HG03060 (cell line): ENCODE data around the gene VAV2.

Experiments
- ATAC-seq: cut with Tn5 transposase; IDR thresholded peaks from one replicate; pipeline ENCODE4 v1.9.1; 2021; ENCODE audit warnings: low read depth, moderate number of reproducible peaks; ENCODE audit not compliant: unreplicated experiment

Gene VAV2, protein sequence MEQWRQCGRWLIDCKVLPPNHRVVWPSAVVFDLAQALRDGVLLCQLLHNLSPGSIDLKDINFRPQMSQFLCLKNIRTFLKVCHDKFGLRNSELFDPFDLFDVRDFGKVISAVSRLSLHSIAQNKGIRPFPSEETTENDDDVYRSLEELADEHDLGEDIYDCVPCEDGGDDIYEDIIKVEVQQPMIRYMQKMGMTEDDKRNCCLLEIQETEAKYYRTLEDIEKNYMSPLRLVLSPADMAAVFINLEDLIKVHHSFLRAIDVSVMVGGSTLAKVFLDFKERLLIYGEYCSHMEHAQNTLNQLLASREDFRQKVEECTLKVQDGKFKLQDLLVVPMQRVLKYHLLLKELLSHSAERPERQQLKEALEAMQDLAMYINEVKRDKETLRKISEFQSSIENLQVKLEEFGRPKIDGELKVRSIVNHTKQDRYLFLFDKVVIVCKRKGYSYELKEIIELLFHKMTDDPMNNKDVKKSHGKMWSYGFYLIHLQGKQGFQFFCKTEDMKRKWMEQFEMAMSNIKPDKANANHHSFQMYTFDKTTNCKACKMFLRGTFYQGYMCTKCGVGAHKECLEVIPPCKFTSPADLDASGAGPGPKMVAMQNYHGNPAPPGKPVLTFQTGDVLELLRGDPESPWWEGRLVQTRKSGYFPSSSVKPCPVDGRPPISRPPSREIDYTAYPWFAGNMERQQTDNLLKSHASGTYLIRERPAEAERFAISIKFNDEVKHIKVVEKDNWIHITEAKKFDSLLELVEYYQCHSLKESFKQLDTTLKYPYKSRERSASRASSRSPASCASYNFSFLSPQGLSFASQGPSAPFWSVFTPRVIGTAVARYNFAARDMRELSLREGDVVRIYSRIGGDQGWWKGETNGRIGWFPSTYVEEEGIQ

DNA sequence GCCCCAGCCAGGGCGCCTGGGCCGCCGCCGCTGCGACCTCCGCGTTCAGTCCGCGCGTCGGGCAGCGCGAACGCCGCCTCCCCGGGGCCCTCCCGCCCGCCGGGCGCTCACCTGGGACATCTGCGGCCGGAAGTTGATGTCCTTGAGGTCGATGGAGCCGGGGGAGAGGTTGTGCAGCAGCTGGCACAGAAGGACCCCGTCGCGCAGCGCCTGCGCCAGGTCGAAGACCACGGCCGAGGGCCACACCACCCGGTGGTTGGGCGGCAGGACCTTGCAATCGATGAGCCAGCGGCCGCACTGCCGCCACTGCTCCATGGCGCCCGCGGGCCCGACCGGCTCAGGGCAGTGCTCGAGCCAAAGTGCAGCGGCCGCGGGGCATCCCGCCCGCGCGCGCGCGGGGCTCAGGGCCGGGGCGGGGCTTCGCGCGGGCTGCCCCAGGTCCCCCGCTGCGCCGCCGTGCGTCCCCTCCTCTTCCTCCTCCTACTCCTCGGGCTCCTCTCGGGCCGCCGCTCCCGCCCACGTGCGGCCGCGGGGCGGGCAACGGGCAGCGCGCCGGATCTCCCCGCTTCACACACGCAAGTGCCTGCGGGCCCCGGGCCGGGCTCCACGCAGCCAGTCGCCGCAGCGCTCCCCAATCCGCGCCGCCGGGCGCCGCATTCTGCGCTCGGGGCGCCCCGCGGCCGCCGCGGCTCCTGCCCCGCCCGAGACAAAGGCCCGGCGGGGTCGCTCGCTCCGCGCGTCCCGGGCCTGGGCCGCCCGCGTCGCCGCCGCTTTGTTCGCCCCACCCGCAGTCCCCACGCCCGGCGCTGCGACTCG lies at the start of gene VAV2:
Gene VAV2 (minus strand): TSS at position 361 of the 816 bp plus-strand sequence. CDS start 46 bp downstream, at position 315.
- no peak for ATAC-seq

DNA sequence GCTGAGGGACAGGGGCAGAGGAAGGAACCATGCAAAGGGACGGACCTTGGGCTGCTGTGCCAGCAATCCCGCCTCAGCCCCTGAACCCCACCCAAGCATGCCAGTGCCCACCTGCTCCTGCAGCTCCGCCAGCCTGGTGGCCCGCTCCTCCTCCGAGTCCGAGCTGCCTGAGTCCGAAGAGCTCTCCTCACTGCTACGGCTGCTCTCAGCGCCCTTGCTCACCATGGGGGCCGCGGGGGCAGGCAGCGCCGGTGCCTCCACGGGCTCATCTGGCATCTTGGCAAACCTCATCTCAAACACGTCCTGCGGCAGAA lies 49.5 kb upstream of the VAV2 start:
- ATAC-seq = no peak

DNA sequence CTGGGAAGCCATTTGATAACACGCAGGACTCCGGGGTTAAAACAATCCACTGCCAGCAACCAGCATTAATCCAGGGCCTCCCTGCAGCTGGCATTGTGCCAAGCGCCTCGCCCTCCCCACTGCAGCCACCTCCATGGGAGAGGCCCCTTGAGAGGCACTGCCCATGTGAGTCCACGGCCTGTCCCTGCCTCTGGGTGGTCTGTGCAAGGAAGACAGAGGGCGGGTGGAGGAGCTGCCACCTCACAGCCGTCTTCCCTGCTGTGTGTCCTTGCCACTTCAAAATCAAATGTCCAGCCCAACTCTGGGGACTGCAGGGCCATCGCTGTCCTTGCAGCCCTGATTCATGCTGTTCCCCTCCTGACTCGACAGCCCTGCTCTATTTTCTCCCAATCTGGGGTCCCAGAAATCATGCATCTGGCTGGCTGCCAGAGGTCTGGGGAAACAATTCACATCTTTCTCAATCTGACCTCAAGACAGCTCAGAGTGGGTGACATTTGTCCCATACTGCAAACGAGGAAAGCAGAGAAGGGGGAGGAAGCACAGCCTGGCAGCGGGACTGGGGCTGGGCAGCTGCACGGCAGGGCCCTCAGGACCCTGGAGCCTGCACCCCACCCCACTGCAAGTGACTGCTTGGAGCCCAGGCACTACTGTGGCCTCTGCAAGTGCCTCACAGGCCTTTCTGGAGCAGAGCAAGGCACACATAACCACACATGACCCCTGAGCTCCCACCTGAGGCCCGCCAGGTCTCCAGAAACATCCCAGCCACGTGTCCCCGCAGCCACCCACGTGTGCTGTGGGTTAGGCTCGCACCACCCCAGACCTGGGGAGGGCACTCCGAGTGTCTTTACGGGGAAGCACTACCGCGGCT lies 48.9 kb upstream of the VAV2 start:
- ATAC-seq = no peak

DNA sequence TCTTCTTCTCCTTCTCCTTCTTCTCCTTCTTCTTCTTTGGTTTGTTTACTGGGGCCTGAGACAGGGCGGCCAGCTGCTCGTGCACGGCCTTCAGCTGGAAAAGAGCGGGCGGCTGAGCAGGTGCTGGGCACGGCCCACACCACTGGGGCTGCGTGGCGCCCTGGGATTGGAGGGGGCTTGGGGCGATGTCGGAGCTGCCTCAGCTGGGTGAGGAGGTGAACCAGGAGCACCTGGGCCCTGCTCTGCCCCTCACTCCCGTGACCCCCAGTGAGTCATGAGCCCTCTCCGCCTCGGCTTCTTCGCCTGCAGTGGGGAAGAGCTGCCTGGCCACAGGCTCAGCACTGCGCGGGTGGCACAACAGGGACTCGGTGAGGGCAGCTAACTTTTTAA lies 48.0 kb upstream of the VAV2 start:
- ATAC-seq = no peak

DNA sequence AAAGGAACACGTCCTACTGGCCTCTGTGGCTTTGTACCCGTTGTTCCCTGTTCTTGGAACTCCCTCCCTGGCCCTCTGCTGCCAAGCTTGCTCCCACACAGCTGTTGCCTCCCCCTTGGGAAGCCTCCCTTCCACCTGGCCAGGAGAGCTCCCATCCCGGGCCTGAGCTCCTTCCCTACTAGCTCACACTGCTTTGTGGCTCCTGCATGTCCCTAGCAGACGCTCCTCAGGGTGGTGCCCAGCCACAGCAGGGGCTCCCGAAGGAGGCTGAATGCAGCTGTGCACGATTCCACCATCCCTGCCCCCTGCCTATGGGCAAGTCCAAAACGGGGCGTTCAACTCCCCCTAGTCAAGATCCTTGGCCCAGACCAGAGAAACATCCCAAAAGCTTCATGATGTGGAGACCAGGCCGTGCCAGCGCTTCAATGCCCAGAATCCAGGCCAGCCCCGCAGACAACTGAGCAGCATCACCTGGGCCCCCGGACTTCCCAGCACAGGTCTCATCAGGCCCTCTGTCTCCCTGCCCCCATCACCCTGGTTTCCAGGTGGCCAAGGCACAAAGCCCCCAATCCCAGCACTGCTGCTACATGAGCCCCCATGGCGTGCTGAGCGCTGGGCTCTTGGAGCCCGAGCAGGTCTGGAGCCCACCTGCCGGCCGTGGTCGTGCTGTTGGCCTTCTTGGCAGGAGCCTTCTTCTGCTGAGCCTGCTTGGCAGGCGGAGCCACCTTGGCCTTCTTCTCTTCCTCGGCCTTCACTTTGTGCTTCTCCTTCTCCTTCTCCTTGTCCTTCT lies 47.5 kb upstream of the VAV2 start:
- ATAC-seq = no peak

DNA sequence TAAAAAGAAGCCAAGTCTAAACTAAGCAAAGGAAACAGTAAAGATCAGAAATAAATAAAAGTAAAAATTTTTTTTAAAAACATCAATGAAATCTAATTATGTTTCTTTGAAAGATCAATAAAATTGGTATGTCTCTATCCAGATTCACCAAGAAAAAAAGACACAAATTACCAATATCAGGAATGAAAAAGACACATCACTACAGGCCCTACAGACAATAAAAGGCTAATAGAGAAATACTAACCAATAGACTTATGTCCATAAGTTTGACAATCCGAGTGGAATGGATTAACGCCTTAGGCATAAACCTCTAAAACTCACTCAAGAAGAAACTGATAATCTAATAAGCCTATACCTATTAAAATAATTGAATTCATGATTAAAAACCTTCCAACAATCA lies 45.5 kb upstream of the VAV2 start:
- no peak for ATAC-seq

DNA sequence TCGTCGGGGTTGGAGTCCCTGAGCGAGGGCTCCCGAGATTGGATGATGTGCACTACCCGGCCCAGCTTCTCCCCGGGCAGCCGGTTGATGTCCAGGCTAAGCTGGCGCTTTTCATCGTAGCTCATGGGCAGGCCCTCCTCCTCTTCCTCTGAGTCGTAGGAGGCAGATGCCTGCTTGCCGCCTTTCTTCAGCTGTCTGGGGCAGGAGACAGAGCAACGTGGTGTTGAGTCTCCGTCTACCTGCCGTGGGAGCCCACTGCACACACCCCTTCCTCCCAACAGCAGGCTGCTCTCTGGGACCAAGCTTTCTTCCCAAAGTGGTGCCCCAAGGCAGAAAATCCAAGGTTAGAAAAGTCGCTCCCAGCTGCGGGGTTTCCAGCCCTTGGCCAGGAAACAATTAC lies 44.0 kb upstream of the VAV2 start:
- no peak for ATAC-seq

DNA sequence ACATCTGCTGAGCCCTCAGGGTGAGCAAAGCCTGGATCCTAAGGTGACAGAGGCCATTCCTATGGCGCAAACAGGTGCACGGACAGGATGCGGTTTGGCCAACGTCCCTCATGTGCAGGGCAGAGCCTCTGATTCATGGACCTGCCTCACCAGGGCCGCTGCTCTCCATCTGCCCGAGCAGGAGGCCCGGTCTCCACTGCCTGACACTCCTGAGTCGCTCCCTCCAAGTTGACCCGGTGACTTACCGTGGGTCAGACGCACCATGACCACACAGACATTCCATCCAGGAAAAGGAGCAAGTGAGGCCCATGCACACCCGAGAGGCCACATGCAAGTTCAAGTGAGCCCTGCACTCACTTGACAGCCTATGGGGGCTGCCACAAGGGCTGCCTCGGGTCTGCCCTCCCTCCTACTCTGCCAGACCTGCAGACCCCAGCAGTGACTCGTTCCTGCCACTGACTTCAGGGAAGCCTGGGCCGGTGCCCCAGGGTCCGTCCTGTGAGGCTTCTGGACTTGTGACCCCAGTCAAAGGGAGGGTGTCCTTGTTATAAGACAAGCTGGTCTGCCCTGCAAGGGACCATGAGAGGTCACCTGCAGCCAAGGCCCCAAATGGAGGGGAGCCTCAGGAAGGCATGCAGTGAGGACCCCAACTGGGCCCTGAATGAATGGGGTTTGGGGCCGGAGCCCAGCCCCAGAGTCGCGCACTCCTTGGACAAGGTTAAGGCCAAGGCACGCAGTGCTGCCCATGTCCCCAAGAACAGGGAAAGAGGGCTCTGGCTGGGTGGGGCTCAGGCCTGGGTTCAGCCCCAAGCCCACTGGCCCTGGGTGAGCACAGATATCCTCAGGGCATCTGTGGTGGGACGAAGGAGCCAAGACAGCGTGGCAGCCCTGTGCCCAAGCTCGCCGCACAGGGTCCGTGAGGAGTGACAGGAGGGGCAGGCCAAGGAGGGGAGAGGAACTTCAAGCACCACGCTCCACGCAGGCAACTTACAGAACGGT lies 43.2 kb upstream of the VAV2 start:
- no peak for ATAC-seq

DNA sequence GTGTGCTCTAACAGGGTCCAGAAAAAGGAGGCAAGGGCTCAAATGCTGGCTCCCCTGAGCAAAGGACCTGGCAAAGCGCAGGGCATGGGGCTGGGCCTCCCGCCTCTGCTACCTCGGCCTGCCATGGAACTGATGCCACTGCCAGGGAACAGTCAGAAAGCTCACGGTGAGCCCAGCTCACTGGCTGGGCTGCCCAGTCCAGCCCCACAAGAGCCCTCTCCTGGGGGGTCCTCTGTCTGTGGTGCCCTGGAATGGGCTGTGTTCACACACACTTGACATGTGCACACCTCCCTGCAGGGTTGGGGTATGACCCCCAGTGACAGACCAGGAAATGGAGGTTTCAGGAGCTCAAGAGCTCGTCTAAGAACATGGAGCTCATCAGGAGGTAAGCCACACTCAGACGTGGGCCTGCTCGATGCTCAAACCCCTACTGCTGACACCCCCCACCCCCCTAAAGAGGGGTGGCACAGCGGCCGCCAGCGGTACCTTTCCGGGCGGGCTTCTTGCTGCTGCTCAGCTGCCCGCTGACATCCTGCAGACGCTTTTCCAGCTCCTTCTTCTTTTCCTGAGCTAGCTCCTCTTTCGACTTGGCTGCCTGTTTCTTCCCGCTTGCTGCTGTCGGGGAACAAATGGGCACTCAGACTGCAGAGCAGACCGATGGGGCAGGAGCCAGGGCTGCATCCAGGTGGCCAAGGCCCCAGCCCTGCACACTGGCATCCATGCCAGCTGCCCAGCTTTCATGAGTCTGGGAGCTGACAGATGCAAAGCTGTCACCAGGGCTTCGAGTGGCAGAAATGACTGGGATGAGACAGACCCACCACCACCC lies 42.3 kb upstream of the VAV2 start:
- no peak for ATAC-seq

DNA sequence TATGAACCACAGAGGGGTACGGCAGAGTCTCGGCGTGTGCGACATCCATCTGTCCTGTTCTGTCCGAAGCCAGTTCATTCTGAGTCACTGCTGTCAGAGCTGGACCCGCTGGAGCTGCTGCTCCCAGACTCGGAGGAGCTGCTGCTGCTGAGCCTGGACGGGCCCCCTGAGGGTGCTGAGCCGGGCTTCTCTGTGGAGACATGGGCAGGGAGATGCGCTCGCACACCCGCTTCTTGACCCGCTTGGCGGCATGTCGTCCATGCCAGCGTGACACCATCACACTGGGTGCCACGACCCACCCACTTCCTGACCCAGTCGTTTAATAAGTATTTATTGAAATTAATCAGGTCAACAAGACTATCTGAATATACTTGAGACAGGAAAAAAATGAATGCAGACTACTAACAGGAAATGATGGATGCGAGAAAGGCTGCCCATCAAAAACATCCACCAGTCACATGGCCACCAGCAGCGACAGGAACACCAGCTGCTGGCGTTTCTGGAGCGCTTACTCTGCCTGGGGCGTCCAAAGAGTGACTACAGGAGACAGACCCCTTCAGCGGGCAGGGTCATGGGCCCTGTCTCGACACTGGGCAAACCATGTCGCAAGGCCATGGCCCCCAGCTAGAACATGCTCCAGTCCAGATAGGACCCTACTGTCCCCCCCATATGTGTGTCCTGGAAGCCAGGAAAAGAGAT lies 41.5 kb upstream of the VAV2 start:
- ATAC-seq = no peak

DNA sequence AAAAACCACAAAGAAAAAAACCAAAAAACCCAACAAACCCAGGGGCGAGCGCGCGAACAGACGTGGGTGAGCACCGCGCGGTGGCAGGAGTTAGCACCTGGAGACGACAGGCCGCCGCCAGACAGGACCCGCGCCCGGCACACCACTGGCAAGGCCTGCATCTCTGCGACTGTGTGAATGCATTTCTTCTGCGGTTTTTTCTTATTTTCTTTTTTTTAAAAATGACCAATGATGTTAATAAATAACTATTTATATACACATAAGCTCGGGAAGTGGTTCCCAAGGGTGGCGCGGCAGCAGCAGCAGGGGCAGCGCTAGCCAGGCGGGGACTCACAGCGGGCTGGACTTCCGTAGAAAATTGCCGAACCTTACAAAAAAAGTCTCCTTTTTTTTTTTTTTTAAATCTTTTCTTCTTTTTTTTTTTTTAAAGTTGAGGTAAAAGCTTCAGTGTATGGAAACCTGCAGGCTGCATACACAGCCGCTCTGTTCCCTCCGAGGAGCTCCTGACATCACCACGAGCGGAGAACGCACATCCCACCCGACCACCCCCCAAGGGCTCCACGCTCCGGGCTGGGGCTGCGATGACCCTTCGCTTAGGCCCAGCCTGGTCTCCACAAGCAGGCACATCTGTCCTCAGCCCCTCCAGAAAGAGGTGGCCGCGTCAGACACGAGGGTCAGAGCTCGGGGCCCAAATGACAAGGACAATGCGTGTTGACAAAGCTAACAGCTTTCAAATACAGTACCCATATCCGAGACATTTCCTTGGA lies 40.5 kb upstream of the VAV2 start:
- ATAC-seq = no peak

DNA sequence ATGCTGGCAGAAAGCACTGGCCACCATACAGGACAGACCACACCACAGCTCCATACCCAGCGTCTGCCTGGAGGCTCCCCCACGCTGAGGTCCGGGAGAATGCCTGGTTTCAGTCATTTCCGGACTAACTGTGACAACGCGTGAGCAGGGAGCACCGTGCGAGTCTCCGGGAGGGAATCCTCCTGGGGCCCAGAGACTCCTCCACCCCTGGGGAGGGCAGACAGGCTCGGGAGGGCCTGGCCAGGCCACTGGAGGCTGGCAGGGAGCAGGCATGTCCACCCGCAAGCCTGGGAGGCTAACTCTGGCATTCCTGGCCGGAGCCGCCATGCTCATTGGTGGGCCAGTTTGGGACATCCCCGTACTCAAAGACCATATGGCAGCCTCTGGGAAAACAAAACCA lies 39.7 kb upstream of the VAV2 start:
- ATAC-seq = no peak

DNA sequence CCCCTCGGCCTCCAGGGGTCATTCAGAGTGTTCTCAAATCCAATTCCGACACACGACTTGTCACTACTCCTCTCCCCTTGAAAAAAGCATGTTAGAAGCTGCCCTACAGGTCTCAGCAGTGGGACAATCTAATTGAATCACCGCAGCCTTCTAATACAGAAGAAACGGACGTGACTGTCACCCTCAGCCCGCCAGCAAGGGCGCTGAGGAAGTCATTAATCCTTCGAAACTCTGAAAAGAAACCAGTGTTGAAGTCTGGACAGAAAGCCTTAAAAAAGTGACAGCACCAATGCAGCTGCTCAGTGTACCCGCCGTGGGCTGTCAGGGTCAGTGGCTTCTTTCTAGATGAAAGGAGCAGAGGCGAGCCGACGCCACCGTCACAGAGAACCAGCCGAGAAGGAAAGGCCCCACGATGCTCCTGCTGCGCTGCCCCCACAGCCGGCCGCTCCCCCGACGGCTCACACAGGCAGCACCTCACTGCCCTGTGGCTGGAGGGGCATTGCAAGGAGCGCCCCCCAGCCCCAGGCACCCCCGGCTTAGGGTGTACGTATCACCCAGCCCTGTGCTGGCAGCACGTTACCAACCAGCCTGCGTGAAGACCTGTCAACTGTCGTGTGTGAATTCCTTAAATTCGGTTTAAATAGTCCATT lies 38.8 kb upstream of the VAV2 start:
- ATAC-seq = no peak

DNA sequence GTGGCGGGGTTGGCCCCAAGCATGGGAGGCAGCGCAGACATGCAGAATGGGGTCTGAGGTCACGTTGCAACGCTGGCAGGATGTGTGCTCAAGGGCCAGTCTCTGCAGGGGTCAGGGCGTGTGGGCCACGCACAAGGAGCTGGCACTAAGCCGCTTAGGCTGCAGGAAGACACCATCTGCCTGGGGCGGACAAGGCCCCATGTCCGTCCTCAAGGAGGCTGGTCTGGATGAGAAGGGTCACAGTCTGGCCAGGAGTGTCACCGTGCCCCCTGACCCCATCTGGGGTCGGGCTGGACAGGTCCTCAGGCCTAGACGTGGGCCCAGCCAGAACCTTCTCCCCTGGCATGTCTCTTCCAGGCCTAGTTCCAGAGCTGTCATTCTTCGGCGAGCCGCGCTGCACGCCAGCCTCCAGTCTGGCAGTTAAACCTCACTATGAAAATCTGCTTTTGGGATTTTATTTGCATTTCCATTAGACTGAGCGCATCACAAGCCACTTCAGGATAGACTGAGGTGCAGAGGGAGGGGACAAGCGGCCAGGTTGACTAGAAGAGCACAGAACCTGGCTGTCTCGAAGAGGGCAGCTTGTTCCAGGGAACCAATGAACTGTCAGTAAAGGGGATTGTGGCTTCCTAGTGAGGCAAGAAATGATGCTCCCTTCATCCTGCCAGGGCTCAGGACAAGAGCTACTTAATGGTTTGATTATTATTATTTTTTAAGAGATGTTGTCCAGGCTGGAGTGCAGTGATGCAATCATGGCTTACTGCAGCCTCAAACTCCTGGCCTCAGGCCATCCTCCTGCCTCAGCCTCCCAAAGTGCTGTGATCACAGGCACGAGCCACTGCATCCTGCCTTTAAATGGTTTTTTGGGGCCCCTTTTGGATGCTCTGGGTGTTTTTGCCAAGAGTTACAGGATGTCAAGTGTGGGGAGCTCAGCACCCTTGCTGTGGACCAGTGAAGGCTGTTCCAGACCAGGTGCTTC lies 37.4 kb upstream of the VAV2 start:
- ATAC-seq = no peak
